Lung (tissue), 12 donors: ENCODE data around the gene PIGP. TPM values are rescaled to one million over a fixed set of nuclear protein-coding genes. Genes with fewer than 3 reads are reported as not detected.
"Not testable (repeated sequence)": the region's sequence is repeated elsewhere in the genome, so short reads cannot be mapped to it uniquely, and the experiment has no call there.

ENCODE experiments used
- ATAC-seq: fragments of 200-7000 bp; cut with Tn5 transposase; one replicate; pipeline ENCODE4 v1.9.1; 2020; ENCODE audit warnings: moderate number of reproducible peaks; ENCODE audit not compliant: insufficient read depth, low FRiP score
- DNase-seq, 3 donors: peaks; one replicate each; pipeline ENCODE4 v3.0.0-alpha.2; 2013 to 2017
- H3K27ac ChIP-seq, 2 donors: one replicate each; pipeline ENCODE4 v1.5.1; 2013; ENCODE audit warnings: mild to moderate bottlenecking in 2 of 2, moderate library complexity in 2 of 2, control low read depth in 1 of 2, inconsistent platforms in 1 of 2, low read depth in 1 of 2, low read length in 1 of 2
- H3K27me3 ChIP-seq, 3 donors: one replicate each; pipeline ENCODE4 v1.5.1; 2013; ENCODE audit warnings: low read length in 2 of 3; ENCODE audit not compliant: control insufficient read depth in 3 of 3, insufficient read depth in 3 of 3
- H3K36me3 ChIP-seq, 4 donors: one replicate each; pipeline ENCODE4 v1.5.1; 2013; ENCODE audit warnings: low read length in 4 of 4, mild to moderate bottlenecking in 1 of 4, moderate library complexity in 1 of 4; ENCODE audit not compliant: control insufficient read depth in 4 of 4, insufficient read depth in 4 of 4
- H3K4me1 ChIP-seq, 5 donors: one replicate each; pipeline ENCODE4 v1.5.1; 2013; ENCODE audit warnings: low read length in 5 of 5, mild to moderate bottlenecking in 2 of 5, moderate library complexity in 1 of 5; ENCODE audit not compliant: control insufficient read depth in 5 of 5, insufficient read depth in 5 of 5
- H3K4me3 ChIP-seq: one replicate; pipeline ENCODE4 v1.5.1; 2013; ENCODE audit warnings: mild to moderate bottlenecking, control low read depth, moderate library complexity
- H3K9ac ChIP-seq, 2 donors: one replicate each; pipeline ENCODE4 v1.5.1; 2013; ENCODE audit warnings: low read length in 2 of 2, control low read depth in 1 of 2; ENCODE audit not compliant: insufficient read depth in 1 of 2
- H3K9me3 ChIP-seq, 4 donors: one replicate each; pipeline ENCODE4 v1.5.1; 2013; ENCODE audit warnings: low read length in 3 of 4, mild to moderate bottlenecking in 1 of 4, moderate library complexity in 1 of 4; ENCODE audit not compliant: control insufficient read depth in 4 of 4, insufficient read depth in 3 of 4
- WGBS, 2 donors: extraction: QIAGEN DNeasy Blood & Tissue Kit; methylation state at CpG; one replicate each; pipeline ENCODE4 v1.1.7; 2013; 5-methylcytosine and 5-hydroxymethylcytosine counted together
- polyA plus RNA-seq, 2 donors: library from polyadenylated mRNA; stranded (reverse); fragments of 200-250 nt; gene quantifications; one replicate each; pipeline ENCODE4 v1.2.1, GENCODE V29; 2013
- total RNA-seq, 2 donors: library from RNA; depleted of rRNA in 1 of 2; stranded (reverse); fragments of >200 nt in 1 of 2; gene quantifications; one replicate each; pipeline ENCODE4 v1.2.1, GENCODE V29; 2014 to 2021
- TF ChIP-seq, protein P1 (sequence below): IDR thresholded peaks from 2 replicates; pipeline ENCODE4 v1.5.1; 2012; ENCODE audit warnings: mild to moderate bottlenecking; ENCODE audit errors: control extremely low read depth, extremely low read depth
- donor health status: control.
- donor health status: control.
- donor health status: Bipolar disorder and iron deficiency.
- donor health status: healthy.
- donor health status: DM: yes; HTN: yes; CAD: no.

The PIGP gene
- total and polyA plus RNA-seq, 4 donors, result 18.6 to 30.6 (median 24.1) TPM

DNA sequence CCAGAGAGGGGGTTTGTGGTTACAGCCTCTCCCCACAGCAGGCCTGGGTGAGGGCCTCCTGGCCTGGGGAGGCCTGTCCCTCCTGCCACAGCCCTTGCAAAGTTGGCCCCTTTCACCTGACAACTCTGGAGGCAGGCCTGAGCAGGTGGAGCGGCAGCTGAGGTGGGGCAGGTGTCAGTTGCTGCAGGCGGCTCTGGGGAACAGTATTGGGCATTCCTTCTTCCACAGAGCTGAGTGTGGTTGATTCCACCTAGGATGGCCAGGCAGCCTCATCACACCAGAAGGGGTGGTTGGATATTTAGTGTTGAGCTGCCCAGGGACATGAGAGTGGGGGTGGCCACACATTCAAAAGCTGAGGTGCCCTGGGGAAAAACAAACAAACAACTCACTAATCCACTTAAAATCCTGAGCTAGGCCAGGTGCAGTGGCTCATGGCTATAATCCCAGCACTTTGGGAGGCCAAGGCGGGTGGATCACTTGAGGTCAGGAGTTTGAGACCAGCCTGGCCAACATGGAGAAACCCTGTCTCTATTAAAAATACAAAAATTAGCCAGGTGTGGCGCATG, 31.1 kb downstream of the PIGP start:
- WGBS, 2 donors, result 94 to 97% methylated on average over 4 of the region's 4 CpGs
- DNase-seq, result no peak

DNA sequence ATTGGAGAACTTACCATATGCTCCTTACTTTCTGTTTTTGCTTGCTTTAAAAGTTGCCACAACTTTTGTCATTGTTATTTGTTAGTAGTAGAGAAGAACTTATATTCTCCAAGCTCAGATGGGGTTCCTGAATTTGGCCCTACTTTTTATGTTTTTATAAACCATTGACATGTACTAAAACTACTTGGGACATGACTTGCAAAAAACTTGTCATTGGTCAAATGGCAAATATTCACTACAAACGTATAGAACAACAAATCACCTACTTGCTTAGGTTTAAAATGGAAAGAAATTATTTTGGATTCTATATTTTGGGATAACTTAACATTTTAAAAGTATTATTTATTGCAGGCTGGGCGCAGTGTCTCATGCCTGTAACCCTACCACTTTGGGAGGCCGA, 32.7 kb downstream of the PIGP start:
- TF ChIP-seq, protein P1, sequence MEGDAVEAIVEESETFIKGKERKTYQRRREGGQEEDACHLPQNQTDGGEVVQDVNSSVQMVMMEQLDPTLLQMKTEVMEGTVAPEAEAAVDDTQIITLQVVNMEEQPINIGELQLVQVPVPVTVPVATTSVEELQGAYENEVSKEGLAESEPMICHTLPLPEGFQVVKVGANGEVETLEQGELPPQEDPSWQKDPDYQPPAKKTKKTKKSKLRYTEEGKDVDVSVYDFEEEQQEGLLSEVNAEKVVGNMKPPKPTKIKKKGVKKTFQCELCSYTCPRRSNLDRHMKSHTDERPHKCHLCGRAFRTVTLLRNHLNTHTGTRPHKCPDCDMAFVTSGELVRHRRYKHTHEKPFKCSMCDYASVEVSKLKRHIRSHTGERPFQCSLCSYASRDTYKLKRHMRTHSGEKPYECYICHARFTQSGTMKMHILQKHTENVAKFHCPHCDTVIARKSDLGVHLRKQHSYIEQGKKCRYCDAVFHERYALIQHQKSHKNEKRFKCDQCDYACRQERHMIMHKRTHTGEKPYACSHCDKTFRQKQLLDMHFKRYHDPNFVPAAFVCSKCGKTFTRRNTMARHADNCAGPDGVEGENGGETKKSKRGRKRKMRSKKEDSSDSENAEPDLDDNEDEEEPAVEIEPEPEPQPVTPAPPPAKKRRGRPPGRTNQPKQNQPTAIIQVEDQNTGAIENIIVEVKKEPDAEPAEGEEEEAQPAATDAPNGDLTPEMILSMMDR, result no peak
- WGBS, 2 donors, result 91 to 94% methylated on average over 3 of the region's 3 CpGs
- Histone ChIP-seq H3K4me1 (no peaks in the 10 kb centered on the region), H3K9me3 (no peaks in the 10 kb centered on the region), H3K4me3 (no peak overlapping the region), H3K27ac (no peak overlapping the region), H3K36me3 (no peaks in the 10 kb centered on the region), H3K27me3 (no peaks in the 10 kb centered on the region), H3K9ac (no peak overlapping the region)
- ATAC-seq, result no peak
- no peak for DNase-seq

More for the DNA sequence above, 31.1 kb downstream of the PIGP start:
- TF ChIP-seq, protein P1, result no peak
- Histone ChIP-seq H3K9me3 (no peaks in the 10 kb centered on the region), H3K27ac (no peak overlapping the region), H3K36me3 (no peaks in the 10 kb centered on the region), H3K4me1 (no peaks in the 10 kb centered on the region), H3K9ac (no peak overlapping the region), H3K27me3 (no peaks in the 10 kb centered on the region), H3K4me3 (no peak overlapping the region)
- no peak for ATAC-seq

DNA sequence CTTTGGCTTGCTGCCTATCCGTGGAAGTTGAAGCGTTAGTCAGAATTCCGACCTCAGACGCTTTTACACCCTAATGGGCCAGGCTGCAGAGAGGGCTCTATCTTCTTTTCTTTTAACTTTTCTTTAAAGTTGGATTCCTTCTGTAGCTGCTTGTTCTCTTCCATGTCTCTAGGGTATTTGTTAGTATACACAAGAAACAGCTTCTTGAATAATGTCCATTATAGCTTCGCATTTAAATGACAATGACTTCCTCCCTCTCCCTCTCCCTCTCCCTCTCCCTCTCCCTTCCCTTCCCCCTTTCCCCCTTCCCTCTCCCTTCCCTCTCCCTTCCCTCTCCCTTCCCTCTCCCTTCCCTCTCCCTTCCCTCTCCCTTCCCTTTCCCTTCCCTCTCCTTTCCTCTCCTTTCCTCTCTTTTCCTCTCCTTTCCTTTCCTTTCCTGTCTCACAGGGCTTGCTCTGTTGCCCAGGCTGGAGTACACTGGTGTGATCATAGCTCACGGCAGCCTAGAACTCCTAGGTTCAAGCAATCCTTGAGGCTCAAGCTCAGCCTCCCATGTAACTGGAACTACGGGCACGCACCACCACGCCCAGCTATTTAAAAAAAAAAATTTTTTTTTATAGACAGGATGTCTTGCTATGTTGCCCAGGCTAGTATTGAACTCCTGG, 33.3 kb downstream of the PIGP start:
- 80 to 86% methylated on average over 9 of the region's 9 CpGs for WGBS, 2 donors
- Histone ChIP-seq H3K27me3 (no peaks in the 10 kb centered on the region), H3K27ac (no peak overlapping the region), H3K9ac (no peak overlapping the region), H3K4me1 (no peaks in the 10 kb centered on the region), H3K4me3 (no peak overlapping the region), H3K36me3 (no peaks in the 10 kb centered on the region), H3K9me3 (no peaks in the 10 kb centered on the region)
- DNase-seq (no peak), ATAC-seq (no peak)
- TF ChIP-seq, protein P1, result no peak

DNA sequence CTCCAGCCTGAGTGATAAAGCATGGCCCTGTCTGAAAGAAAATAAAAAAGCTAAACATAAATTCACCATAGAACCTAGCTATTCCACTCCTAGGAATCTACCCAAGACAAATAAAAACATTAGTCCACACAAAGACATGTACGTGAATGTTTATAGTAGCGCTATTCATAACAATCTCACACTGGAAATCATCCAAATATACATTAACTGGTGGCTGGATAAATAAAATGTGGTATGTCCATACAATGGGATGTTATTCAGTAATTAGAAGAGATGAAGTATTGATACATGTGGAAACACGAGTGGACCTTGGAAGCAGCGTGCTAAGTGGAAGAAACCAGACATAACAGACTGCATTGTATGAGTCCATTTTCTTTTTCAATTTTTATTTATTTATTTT, 36.7 kb downstream of the PIGP start:
- no peak for DNase-seq
- WGBS, 2 donors, result 92 to 95% methylated on average over 4 of the region's 4 CpGs
- TF ChIP-seq, protein P1, result no peak
- no peaks in the 10 kb centered on the region for H3K4me1 ChIP-seq
- H3K27ac ChIP-seq, result no peak overlapping the region
- no peak overlapping the region for H3K4me3 ChIP-seq
- no peak for ATAC-seq
- no peak overlapping the region for H3K9ac ChIP-seq
- no peaks in the 10 kb centered on the region for H3K36me3 ChIP-seq
- H3K9me3 ChIP-seq, result no peaks in the 10 kb centered on the region
- no peaks in the 10 kb centered on the region for H3K27me3 ChIP-seq

DNA sequence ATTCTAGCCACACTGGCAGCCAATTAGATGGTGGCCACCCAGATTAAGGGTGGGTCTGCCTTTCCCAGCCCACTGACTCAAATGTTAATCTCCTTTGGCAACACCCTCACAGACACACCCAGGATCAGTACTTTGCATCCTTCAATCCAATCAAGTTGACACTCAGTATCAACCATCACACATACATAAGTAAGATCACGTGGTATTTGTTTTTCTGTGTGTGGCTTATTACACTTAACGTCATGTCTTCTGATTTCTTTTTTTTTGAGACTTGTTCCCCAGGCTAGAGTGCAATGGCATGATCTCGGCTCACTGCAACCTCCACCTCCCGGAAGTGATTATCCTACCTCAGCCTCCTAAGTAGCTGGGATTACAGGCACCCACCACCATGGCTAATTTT, 38.5 kb downstream of the PIGP start:
- WGBS, 2 donors, result 91% methylated on average over 4 of the region's 4 CpGs
- not testable (repeated sequence) for DNase-seq, H3K27me3 ChIP-seq, ATAC-seq, H3K4me3 ChIP-seq, H3K4me1 ChIP-seq, H3K27ac ChIP-seq, H3K9me3 ChIP-seq, H3K36me3 ChIP-seq, H3K9ac ChIP-seq
